HG03469 (cell line): Measurements from ENCODE around the gene PPP2R5C.

Experiments
- ATAC-seq: cut with Tn5 transposase; IDR thresholded peaks from one replicate; pipeline ENCODE4 v1.9.1; 2021; ENCODE audit warnings: mild to moderate bottlenecking, moderate library complexity, moderate number of reproducible peaks; ENCODE audit not compliant: unreplicated experiment

PPP2R5C gene

DNA sequence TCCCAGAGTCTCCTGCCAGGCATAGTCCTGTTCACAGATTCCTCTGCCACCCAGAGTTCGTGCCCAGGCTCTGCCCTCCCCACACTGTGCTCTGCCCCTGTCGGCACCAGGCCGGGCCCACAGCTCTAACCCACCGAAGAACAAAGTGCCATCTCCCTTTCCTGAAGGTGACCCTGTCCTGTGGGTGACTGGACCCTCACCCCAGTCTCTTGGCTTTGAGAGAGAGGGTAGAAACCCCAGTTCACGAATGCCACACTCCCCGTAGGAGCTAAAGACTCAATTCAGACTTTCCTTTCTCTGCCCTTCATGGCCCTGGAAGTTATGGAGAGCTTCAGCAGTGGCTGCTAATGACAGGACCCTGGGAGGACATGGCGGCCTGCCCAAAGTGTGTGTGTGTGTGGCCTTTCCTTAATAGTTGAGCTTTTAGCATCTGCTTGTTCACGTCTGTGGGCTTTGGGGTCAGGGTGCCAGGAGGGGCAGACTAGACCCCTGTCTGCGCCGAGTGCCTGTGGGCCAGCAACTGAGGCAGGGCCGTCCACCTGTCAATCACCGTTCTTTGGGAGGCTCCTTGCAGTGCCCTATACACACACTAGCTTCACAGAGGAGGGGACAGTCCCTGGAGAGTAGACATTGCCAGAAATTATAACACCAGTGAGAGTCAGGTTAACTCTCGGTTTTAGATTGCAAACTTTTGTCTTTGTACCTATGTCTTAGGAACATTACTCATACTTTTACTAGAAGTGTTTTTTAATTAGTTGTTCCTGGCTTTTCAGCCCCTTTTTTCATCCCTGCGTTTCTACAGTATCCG, 118.2 kb downstream of the PPP2R5C start:
- no peak for ATAC-seq

DNA sequence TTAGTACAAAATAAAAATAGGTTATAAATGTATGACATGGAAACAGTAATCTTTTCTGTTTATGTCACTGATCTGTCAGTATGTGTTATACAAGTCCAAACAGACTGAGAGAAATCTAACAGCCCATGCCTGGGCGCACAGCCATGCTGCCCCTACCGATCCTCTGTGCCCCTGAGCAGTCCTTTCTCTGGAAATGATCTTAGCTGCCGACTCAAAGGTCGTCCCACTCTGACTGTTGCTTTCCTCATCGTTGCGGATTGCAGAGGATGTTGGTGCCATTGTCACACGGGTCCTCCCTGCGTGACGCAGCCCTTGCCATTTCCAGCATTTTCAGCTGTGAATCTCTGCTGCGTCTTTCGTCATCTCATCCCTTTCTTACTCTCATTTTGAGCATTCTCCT, 119.9 kb downstream of the PPP2R5C start:
- ATAC-seq, result no peak

GRCh38 chr14:101882141-101882935, 120.8 kb downstream of the PPP2R5C start:
- ATAC-seq, result no peak

DNA sequence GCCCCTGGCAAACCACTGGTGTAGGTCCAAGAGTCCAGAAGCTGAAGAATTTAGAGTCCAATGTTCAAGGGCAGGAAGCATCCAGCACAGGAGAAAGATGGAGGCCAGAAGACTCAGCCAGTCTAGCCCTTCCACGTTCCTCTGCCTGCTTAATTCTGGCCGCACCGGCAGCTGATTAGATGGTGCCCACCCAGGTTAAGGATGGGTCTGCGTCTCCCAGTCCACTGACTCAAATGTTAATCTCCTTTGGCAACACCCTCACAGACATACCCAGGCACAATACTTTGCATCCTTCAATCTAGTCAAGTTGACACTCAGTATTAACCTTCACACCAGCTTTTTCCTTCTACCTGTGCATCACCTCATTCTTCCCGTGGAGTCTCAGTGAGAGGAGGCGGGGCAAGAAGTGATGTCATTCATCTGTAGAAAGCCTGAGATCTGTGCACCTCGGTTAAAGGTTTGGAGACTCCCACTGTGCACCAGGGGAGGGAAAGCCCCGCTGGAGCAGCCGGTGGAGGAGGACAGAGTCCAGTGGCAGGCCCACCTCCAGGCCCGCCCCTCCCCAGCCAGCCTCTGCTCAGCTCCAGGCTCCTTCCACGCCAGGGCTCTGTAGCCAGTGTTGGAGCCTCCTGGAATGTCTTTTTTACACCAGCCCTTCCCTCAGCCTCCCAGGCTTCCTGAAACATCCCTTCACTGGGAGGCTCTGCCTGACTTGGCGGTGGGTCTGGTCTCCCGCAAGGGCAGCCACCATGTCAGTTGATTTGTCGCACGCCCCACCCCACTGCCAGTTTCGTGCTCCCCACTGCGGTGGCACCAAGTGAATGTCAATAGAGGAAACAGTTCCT, 122.8 kb downstream of the PPP2R5C start:
- ATAC-seq, result no peak

GRCh38 chr14:101884934-101885576, 123.5 kb downstream of the PPP2R5C start:
- ATAC-seq, result no peak

DNA sequence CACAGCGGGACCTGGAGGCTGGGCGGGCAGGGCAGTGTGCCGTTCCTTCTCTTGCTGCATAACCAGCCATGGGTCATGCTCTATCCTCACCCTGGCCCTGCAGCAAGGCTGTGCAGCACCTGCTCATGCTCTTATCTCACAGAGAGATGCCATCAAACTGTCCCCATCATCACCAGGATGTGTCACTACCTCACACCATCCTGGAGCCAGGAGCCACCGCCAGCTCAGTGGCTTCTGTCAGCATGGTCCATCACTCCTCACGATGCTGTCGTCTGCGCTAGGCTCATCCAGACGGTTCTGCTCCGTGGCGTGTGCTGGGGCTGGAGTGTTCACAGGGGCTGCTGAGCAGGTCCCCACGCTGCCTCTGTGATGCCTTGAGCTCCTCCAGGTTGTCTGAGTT, 125.7 kb downstream of the PPP2R5C start:
- ATAC-seq, result no peak

DNA sequence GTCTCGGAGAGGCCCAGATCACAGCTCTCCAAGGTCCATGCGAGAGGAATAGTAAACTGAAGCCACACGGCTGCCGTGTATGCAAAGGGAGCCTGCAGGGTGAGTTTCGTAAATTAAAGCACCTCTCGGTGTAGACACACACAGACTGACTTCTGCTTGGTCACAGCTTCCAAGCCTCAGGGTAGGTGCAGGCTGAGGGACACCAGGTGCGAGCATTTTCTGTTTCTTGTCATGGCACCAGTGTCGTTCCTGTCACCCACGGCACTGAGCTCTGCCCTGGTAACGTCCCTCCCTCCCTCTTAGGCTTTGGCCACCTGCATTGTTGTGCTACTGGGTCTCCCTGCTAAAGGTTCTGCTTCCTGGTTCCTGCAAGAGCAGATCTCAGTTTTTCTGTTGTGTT, 126.7 kb downstream of the PPP2R5C start:
- no peak for ATAC-seq

- no peak for ATAC-seq
These were observed 127.9 kb downstream of the PPP2R5C start for GRCh38 chr14:101889366-101889765.

GRCh38 chr14:101889898-101890297, 128.4 kb downstream of the PPP2R5C start:
- ATAC-seq, result no peak

GRCh38 chr14:101891471-101891870, 130.0 kb downstream of the PPP2R5C start:
- no peak for ATAC-seq

- no peak for ATAC-seq
These were observed 132.2 kb downstream of the PPP2R5C start for GRCh38 chr14:101893759-101894158.

DNA sequence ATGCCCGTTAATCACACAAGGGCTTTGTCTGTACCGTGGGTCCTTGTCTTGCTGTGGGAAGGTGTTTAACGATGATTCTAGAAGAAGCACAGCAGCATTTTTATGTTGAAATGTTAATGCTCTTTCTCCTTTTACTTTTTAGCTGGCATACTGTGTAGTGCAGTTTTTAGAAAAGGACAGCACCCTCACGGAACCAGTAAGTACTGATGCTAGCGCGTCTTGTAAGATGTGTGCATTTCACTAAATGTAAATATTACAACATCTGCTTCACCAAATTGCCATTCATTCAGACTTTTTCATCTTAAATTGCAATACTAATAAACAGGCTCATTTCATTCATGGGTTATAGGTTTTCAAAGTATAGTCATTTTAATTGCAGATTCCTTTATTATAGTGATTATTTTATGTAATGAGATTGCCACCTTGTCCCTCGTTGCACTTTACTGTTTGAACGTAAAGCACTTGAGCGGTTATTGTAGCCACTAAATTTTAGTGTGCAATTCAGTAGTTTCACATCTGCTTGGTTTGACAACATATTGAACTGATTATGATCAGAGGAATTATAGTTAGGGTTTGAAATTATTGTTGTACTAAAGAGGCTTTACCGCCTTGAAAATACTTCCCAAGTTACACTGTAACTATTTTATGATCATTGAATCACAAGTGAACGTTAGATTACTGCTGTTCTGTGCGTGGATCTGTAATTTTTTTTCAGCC, 133.0 kb downstream of the PPP2R5C start:
- no peak for ATAC-seq

GRCh38 chr14:101895256-101895655, 133.7 kb downstream of the PPP2R5C start:
- ATAC-seq, result no peak

DNA sequence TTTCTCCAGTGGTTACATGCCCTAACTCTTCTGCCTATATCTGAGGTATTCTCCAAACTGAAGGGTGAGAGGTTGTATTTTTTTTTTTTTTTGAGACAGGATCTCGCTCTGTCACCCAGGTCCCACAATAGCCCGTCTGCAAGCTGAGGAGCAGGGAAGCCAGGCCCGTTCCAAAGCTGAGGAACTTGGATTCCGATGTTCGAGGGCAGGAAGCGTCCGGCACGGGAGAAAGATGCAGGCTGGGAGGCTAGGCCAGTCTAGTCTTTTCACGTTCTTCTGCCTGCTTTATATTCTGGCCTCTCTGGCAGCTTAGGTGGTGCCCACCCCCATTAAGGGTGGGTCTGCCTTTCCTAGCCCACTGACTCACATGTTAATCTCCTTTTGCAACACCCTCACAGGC, 135.8 kb downstream of the PPP2R5C start:
- no peak for ATAC-seq

GRCh38 chr14:101898416-101898815, 136.9 kb downstream of the PPP2R5C start:
- ATAC-seq, result no peak

DNA sequence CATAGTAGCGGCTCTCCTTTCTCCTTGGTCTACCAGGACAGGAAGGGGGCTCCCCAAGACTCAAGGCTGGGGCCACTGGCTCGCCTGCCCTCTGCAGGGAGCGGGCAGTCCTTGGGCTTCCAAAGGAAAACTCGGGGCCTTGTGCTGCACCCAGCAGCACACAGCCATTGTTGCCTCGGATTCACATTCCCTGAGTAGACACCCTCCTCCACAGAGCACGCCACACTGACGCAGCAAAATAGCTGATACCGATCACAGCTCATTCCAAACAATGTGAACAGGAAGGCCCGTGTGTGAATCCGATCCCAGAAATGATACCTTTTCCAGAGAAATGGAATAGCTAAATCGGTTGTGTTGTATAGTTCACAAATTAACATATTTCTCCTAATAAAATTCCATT, 137.8 kb downstream of the PPP2R5C start:
- no peak for ATAC-seq

- ATAC-seq, result no peak
These were observed 138.7 kb downstream of the PPP2R5C start for GRCh38 chr14:101900253-101900652.

DNA sequence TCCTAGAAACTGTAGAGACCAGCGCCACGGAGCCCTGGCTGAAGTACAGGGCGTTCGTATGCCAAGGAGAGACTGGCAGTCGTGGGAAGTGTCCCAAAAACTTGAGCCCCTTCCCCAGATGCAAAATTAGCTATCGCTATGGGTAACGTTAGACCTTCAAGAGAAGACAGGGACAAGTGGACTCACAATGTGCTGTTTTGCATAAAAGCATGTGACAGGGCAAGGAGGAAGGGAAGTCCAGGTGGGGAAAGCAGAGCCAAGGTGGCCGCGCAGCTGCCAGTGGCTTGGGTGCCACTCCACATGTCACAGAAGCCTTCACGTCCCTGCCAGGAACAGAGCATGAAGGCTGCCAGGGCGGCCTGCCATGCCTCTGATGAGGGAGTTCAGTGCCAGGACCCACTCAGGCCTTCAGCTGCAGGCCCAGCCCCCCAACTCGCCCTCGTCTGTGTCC, 141.6 kb downstream of the PPP2R5C start:
- ATAC-seq, result no peak

GRCh38 chr14:101905614-101906013, 144.1 kb downstream of the PPP2R5C start:
- ATAC-seq, result no peak

- no peak for ATAC-seq
These were observed 145.1 kb downstream of the PPP2R5C start for GRCh38 chr14:101906645-101907044.
